WERI-Rb-1 (cell line): ENCODE results near the gene CDK5RAP2.
A peak's percentile ranks its signal among the peaks of the same experiment; 100 is the strongest.

ENCODE experiments used
- DNase-seq: peaks from one replicate; pipeline ENCODE4 v3.0.0-alpha.2; 2020
- H3K27ac ChIP-seq: fragments of 250-450 bp; sonication (Bioruptor Pico); 2 replicates; pipeline ENCODE4 v1.5.1; 2020; ENCODE audit warnings: mild to moderate bottlenecking, moderate library complexity
- H3K27me3 ChIP-seq: fragments of 250-450 bp; sonication (Bioruptor Pico); 2 replicates; pipeline ENCODE4 v1.5.1; 2021; ENCODE audit warnings: mild to moderate bottlenecking, low read depth, moderate library complexity; ENCODE audit not compliant: insufficient read depth, severe bottlenecking
- H3K36me3 ChIP-seq: fragments of 250-450 bp; sonication (Bioruptor Pico); 2 replicates; pipeline ENCODE4 v1.5.1; 2020; ENCODE audit warnings: mild to moderate bottlenecking, moderate library complexity
- H3K4me3 ChIP-seq: 2 replicates; pipeline ENCODE4 v1.5.1; 2011; ENCODE audit warnings: low read depth, mild to moderate bottlenecking, control low read depth, low read length
- H3K9me3 ChIP-seq: fragments of 250-450 bp; sonication (Bioruptor Pico); 2 replicates; pipeline ENCODE4 v1.5.1; 2021; ENCODE audit warnings: mild to moderate bottlenecking, moderate library complexity; ENCODE audit not compliant: severe bottlenecking
- CTCF ChIP-seq: IDR thresholded peaks from 2 replicates; pipeline ENCODE4 v1.5.1; 2011; ENCODE audit warnings: low read depth, mild to moderate bottlenecking, control low read depth, inconsistent platforms, low read length

The CDK5RAP2 gene

GRCh38 chr9:120438836-120439546, 141.0 kb downstream of the CDK5RAP2 start:
- Histone ChIP-seq H3K4me3 (no peak overlapping the region), H3K27ac (no peak overlapping the region), H3K9me3 (no peaks in the 10 kb centered on the region), H3K27me3 (no peaks in the 10 kb centered on the region), H3K36me3 (peaks cover 82% of the 10 kb centered on the region)
- TF ChIP-seq CTCF, result peak; percentile 73
- DNase-seq, result peak; percentile 27

DNA sequence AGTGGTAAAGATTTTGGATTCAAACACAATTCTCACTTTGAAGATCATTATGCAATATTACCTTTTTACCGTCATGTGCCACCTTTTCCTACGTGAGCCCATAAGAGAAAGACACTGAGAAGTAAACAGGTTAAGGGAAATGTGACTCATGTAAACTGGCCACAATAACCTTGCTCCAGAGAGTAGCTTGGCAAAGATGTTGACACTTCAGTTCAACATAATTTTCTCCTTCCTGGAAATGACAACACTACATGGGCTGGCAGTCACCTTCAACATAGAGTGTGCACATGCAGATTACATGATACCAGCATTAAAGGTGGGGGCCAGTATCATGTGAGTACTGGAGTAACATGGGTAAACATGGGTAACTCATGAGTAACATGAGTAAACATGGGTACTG, 141.9 kb downstream of the CDK5RAP2 start:
- H3K27ac ChIP-seq, result no peak overlapping the region
- TF ChIP-seq CTCF, result no peak
- H3K27me3 ChIP-seq, result no peaks in the 10 kb centered on the region
- no peaks in the 10 kb centered on the region for H3K9me3 ChIP-seq
- H3K4me3 ChIP-seq, result no peak overlapping the region
- peaks cover 76% of the 10 kb centered on the region for H3K36me3 ChIP-seq
- DNase-seq, result no peak

- Histone ChIP-seq H3K4me3 (no peak overlapping the region), H3K27me3 (no peaks in the 10 kb centered on the region), H3K27ac (no peak overlapping the region), H3K36me3 (peaks cover 68% of the 10 kb centered on the region), H3K9me3 (no peaks in the 10 kb centered on the region)
- no peak for DNase-seq
- TF ChIP-seq CTCF, result no peak
These were observed 142.9 kb downstream of the CDK5RAP2 start for GRCh38 chr9:120436983-120437475.

GRCh38 chr9:120436446-120436845, 143.5 kb downstream of the CDK5RAP2 start:
- H3K27me3 ChIP-seq, result no peaks in the 10 kb centered on the region
- no peak overlapping the region for H3K4me3 ChIP-seq
- no peak for DNase-seq
- peaks cover 70% of the 10 kb centered on the region for H3K36me3 ChIP-seq
- no peaks in the 10 kb centered on the region for H3K9me3 ChIP-seq
- no peak overlapping the region for H3K27ac ChIP-seq
- no peak for TF ChIP-seq CTCF

GRCh38 chr9:120435091-120435490, 144.9 kb downstream of the CDK5RAP2 start:
- DNase-seq, result no peak
- no peaks in the 10 kb centered on the region for H3K27me3 ChIP-seq
- H3K4me3 ChIP-seq, result no peak overlapping the region
- TF ChIP-seq CTCF, result no peak
- H3K9me3 ChIP-seq, result no peaks in the 10 kb centered on the region
- no peak overlapping the region for H3K27ac ChIP-seq
- peaks cover 64% of the 10 kb centered on the region for H3K36me3 ChIP-seq

- H3K27me3 ChIP-seq, result no peaks in the 10 kb centered on the region
- peaks cover 60% of the 10 kb centered on the region for H3K36me3 ChIP-seq
- H3K9me3 ChIP-seq, result no peaks in the 10 kb centered on the region
- H3K27ac ChIP-seq, result no peak overlapping the region
- TF ChIP-seq CTCF, result no peak
- no peak overlapping the region for H3K4me3 ChIP-seq
- DNase-seq, result no peak
These were observed 145.4 kb downstream of the CDK5RAP2 start for GRCh38 chr9:120434532-120434931.
